ENCODE data around the gene CLSTN2. TPM values are rescaled to one million over a fixed set of nuclear protein-coding genes. Genes with fewer than 3 reads are reported as not detected.

The CLSTN2 gene
- total RNA-seq, 1 experiment from 2014 or later, result 0.68 TPM

DNA sequence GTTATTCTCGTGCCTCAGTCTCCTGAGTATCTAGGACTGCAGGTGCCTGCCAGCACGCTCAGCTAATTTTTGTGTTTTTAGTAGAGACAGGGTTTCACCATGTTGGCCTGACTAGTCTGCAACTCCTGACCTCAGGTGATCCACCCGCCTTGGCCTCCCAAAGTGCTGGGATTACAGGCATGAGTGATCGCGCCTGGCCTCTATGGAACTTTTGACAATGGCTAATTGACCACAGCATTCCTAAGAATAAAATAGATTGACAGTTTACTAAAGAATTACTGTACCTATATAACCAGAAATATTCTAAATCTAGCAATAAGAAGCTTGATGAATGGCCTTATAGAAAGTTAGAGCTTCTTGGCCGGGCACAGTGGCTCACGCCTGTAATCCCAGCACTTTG, 691.9 kb downstream of the CLSTN2 start:
- H3K14ac ChIP-seq (ENCODE audit: insufficient read depth, low read length), result no peak overlapping the region

More for the DNA sequence above, 691.9 kb downstream of the CLSTN2 start:
- Histone ChIP-seq H2BK5ac (ENCODE audit: insufficient read length, low read length) (no peak overlapping the region), H4K5ac (ENCODE audit: insufficient read length, low read depth, low read length) (no peak overlapping the region), H3K79me2 (ENCODE audit: insufficient read depth, low read length) (no peaks in the 10 kb centered on the region), H3K27ac (ENCODE audit: insufficient read length, low read depth, low read length) (no peak overlapping the region), H3K56ac (ENCODE audit: insufficient read length, low read depth, low read length) (no peak overlapping the region), H3K4ac (ENCODE audit: low read depth, low read length) (no peak overlapping the region), H3K27me3 (ENCODE audit: insufficient read depth, low read length) (no peaks in the 10 kb centered on the region), H3K4me2 (ENCODE audit: insufficient read depth, insufficient read length, low read length) (no peak overlapping the region), H3K79me1 (ENCODE audit: insufficient read depth, low read depth, low read length, poor library complexity, severe bottlenecking) (no peaks in the 10 kb centered on the region), H2BK12ac (ENCODE audit: insufficient read length, low read depth, low read length) (no peak overlapping the region), H2AFZ (ENCODE audit: low read length) (no peak overlapping the region), H3K23me2 (ENCODE audit: insufficient read length, low read depth, low read length, poor library complexity, severe bottlenecking) (no peaks in the 10 kb centered on the region), H4K20me1 (ENCODE audit: control insufficient read depth, insufficient read depth, insufficient read length) (no peaks in the 10 kb centered on the region), H2BK120ac (ENCODE audit: low read depth, low read length, poor library complexity, severe bottlenecking) (no peak overlapping the region), H3K9ac (ENCODE audit: extremely low read depth, insufficient read length, low read length) (no peak overlapping the region), H2BK20ac (ENCODE audit: low read depth, low read length, poor library complexity, severe bottlenecking) (no peak overlapping the region), H2BK15ac (ENCODE audit: low read depth, low read length) (no peak overlapping the region), H2AK5ac (ENCODE audit: insufficient read length, low read length) (no peak overlapping the region), H3T11ph (ENCODE audit: low read length) (no peak overlapping the region), H4K8ac (replicated peaks; ENCODE audit: insufficient read length, low read depth, low read length) (no peak overlapping the region), H4K91ac (ENCODE audit: insufficient read length, low read depth, low read length) (no peak overlapping the region), H3K23ac (ENCODE audit: insufficient read length, low read depth, low read length) (no peak overlapping the region), H3K4me1 (ENCODE audit: insufficient read depth, low read length) (no peaks in the 10 kb centered on the region), H3K18ac (ENCODE audit: insufficient read length, low read depth, low read length) (no peak overlapping the region), H3K9me3 (ENCODE audit: control insufficient read depth, low read depth, low read length) (no peaks in the 10 kb centered on the region)
- WGBS (ENCODE audit: extremely low coverage, insufficient read length, low lambda C conversion rate), result no CpG with 5 or more reads among the region's 7 CpGs
- H3K27ac Mint-ChIP-seq, result no peak overlapping the region; a peak in 1 of 7 replicates
- TF ChIP-seq, protein P1, sequence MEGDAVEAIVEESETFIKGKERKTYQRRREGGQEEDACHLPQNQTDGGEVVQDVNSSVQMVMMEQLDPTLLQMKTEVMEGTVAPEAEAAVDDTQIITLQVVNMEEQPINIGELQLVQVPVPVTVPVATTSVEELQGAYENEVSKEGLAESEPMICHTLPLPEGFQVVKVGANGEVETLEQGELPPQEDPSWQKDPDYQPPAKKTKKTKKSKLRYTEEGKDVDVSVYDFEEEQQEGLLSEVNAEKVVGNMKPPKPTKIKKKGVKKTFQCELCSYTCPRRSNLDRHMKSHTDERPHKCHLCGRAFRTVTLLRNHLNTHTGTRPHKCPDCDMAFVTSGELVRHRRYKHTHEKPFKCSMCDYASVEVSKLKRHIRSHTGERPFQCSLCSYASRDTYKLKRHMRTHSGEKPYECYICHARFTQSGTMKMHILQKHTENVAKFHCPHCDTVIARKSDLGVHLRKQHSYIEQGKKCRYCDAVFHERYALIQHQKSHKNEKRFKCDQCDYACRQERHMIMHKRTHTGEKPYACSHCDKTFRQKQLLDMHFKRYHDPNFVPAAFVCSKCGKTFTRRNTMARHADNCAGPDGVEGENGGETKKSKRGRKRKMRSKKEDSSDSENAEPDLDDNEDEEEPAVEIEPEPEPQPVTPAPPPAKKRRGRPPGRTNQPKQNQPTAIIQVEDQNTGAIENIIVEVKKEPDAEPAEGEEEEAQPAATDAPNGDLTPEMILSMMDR (conservative IDR thresholded peaks at IDR 0.05), result no peak
- no peaks in the 10 kb centered on the region; a peak in 1 of 7 replicates for H3K36me3 Mint-ChIP-seq (ENCODE audit: insufficient read depth in 1 of 3, low read depth in 3 of 3)
- DNase-seq, result no peak
- H3K9me3 Mint-ChIP-seq, result no peaks in the 10 kb centered on the region
- no peaks in the 10 kb centered on the region for H3K4me1 Mint-ChIP-seq
- H3K4me3 Mint-ChIP-seq, result no peak overlapping the region
- peaks cover 2% of the 10 kb centered on the region; the same call in 1 of the 2 replicates for H3K27me3 Mint-ChIP-seq (ENCODE audit: low read depth)

Measured in H9 (cell line).